Mucosa of rectum (tissue), 2 donors: Measurements from ENCODE around the gene HLA-DQA1.
"Not testable (repeated sequence)": the region's sequence is repeated elsewhere in the genome, so short reads cannot be mapped to it uniquely, and the experiment has no call there.

ENCODE experiments used
- H3K27ac ChIP-seq, 2 donors: one replicate each; pipeline ENCODE4 v1.7.0; 2013; ENCODE audit warnings: inconsistent platforms in 2 of 2, low read depth in 2 of 2, low read length in 2 of 2
- H3K27me3 ChIP-seq, 2 donors: one replicate each; pipeline ENCODE4 v1.7.0; 2013; ENCODE audit warnings: low read length in 2 of 2; ENCODE audit not compliant: control insufficient read depth in 2 of 2, insufficient read depth in 2 of 2
- H3K36me3 ChIP-seq, 2 donors: one replicate each; pipeline ENCODE4 v1.7.0; 2013; ENCODE audit warnings: low read length in 2 of 2; ENCODE audit not compliant: control insufficient read depth in 2 of 2, insufficient read depth in 2 of 2
- H3K4me1 ChIP-seq, 2 donors: one replicate each; pipeline ENCODE4 v1.7.0; 2013; ENCODE audit warnings: low read length in 2 of 2, mild to moderate bottlenecking in 1 of 2; ENCODE audit not compliant: control insufficient read depth in 2 of 2, insufficient read depth in 2 of 2
- H3K4me3 ChIP-seq, 2 donors: one replicate each; pipeline ENCODE4 v1.7.0; 2013; ENCODE audit warnings: low read length in 2 of 2
- H3K9ac ChIP-seq, 2 donors: one replicate each; pipeline ENCODE4 v1.7.0; 2013; ENCODE audit warnings: low read length in 2 of 2, low read depth in 1 of 2, mild to moderate bottlenecking in 1 of 2
- H3K9me3 ChIP-seq, 2 donors: one replicate each; pipeline ENCODE4 v1.7.0; 2013; ENCODE audit warnings: low read length in 2 of 2; ENCODE audit not compliant: control insufficient read depth in 2 of 2
- donor health status: healthy.
- donor health status: Normal muscosa, but diverticular disease.

The HLA-DQA1 gene

GRCh38 chr6:32617751-32618150, 19.5 kb upstream of the HLA-DQA1 start:
- H3K4me3 ChIP-seq, result no peak overlapping the region
- H3K36me3 ChIP-seq, result no peaks in the 10 kb centered on the region
- H3K4me1 ChIP-seq, result peaks cover 0 to 6% of the 10 kb centered on the region in 2 donors
- no peaks in the 10 kb centered on the region for H3K9me3 ChIP-seq
- no peak overlapping the region for H3K27ac ChIP-seq
- H3K9ac ChIP-seq, result no peak overlapping the region
- H3K27me3 ChIP-seq, result no peaks in the 10 kb centered on the region

- Histone ChIP-seq H3K27me3 (no peaks in the 10 kb centered on the region), H3K4me3 (no peak overlapping the region), H3K4me1 (peaks cover 0 to 6% of the 10 kb centered on the region in 2 donors), H3K36me3 (no peaks in the 10 kb centered on the region), H3K9me3 (no peaks in the 10 kb centered on the region), H3K27ac (no peak overlapping the region), H3K9ac (no peak overlapping the region)
Observed at GRCh38 chr6:32621372-32621771, 15.8 kb upstream of the HLA-DQA1 start.

GRCh38 chr6:32622545-32623401, 14.4 kb upstream of the HLA-DQA1 start:
- H3K27ac ChIP-seq, result peak overlapping the region; percentile 34 to 75
- H3K9ac ChIP-seq, result no peak overlapping the region
- no peaks in the 10 kb centered on the region for H3K9me3 ChIP-seq
- no peaks in the 10 kb centered on the region for H3K27me3 ChIP-seq
- H3K4me3 ChIP-seq, result peak overlapping the region in 1 of 2 donors; percentile 33
- H3K36me3 ChIP-seq, result no peaks in the 10 kb centered on the region
- peaks cover 0 to 6% of the 10 kb centered on the region in 2 donors for H3K4me1 ChIP-seq

- Histone ChIP-seq H3K27me3 (no peaks in the 10 kb centered on the region), H3K4me1 (peaks cover 0 to 6% of the 10 kb centered on the region in 2 donors), H3K36me3 (no peaks in the 10 kb centered on the region), H3K27ac (peak overlapping the region; percentile 3 to 23), H3K9me3 (no peaks in the 10 kb centered on the region), H3K4me3 (no peak overlapping the region), H3K9ac (no peak overlapping the region)
Observed at GRCh38 chr6:32623693-32624092, 13.5 kb upstream of the HLA-DQA1 start.

- no peaks in the 10 kb centered on the region for H3K27me3 ChIP-seq
- no peak overlapping the region for H3K27ac ChIP-seq
- peaks cover 0 to 6% of the 10 kb centered on the region in 2 donors for H3K4me1 ChIP-seq
- no peaks in the 10 kb centered on the region for H3K36me3 ChIP-seq
- H3K9me3 ChIP-seq, result no peaks in the 10 kb centered on the region
- no peak overlapping the region for H3K4me3 ChIP-seq
- H3K9ac ChIP-seq, result no peak overlapping the region
Observed at GRCh38 chr6:32624565-32624964, 12.6 kb upstream of the HLA-DQA1 start.

GRCh38 chr6:32625137-32625536, 12.1 kb upstream of the HLA-DQA1 start:
- H3K4me3 ChIP-seq, result no peak overlapping the region
- no peaks in the 10 kb centered on the region for H3K27me3 ChIP-seq
- peaks cover 0 to 6% of the 10 kb centered on the region in 2 donors for H3K4me1 ChIP-seq
- H3K27ac ChIP-seq, result no peak overlapping the region
- no peak overlapping the region for H3K9ac ChIP-seq
- no peaks in the 10 kb centered on the region for H3K36me3 ChIP-seq
- no peaks in the 10 kb centered on the region for H3K9me3 ChIP-seq

GRCh38 chr6:32627249-32627648, 10.0 kb upstream of the HLA-DQA1 start:
- peaks cover 0 to 5% of the 10 kb centered on the region in 2 donors for H3K4me1 ChIP-seq
- H3K36me3 ChIP-seq, result no peaks in the 10 kb centered on the region
- H3K9me3 ChIP-seq, result no peaks in the 10 kb centered on the region
- H3K27ac ChIP-seq, result no peak overlapping the region
- H3K4me3 ChIP-seq, result no peak overlapping the region
- no peaks in the 10 kb centered on the region for H3K27me3 ChIP-seq
- H3K9ac ChIP-seq, result no peak overlapping the region

- Histone ChIP-seq H3K36me3 (no peaks in the 10 kb centered on the region), H3K4me3 (no peak overlapping the region), H3K4me1 (no peaks in the 10 kb centered on the region), H3K27ac (no peak overlapping the region), H3K9ac (no peak overlapping the region), H3K9me3 (no peaks in the 10 kb centered on the region), H3K27me3 (no peaks in the 10 kb centered on the region)
Observed at GRCh38 chr6:32627831-32628230, 9.4 kb upstream of the HLA-DQA1 start.

GRCh38 chr6:32629793-32630192, 7.4 kb upstream of the HLA-DQA1 start:
- H3K9me3 ChIP-seq, H3K4me3 ChIP-seq, H3K27me3 ChIP-seq, H3K4me1 ChIP-seq, H3K9ac ChIP-seq, H3K27ac ChIP-seq, H3K36me3 ChIP-seq: not testable (repeated sequence)

GRCh38 chr6:32635526-32636123, 1.6 kb upstream of the HLA-DQA1 start:
- Histone ChIP-seq H3K27ac (no peak overlapping the region), H3K4me1 (no peaks in the 10 kb centered on the region), H3K4me3 (no peak overlapping the region), H3K36me3 (no peaks in the 10 kb centered on the region), H3K27me3 (no peaks in the 10 kb centered on the region), H3K9me3 (no peaks in the 10 kb centered on the region), H3K9ac (no peak overlapping the region)
